VCaP (cell line): ENCODE results near the gene SDK1.

Experiments
- H3K27ac ChIP-seq: fragments of 450-650 bp; 2 replicates; pipeline ENCODE4 v1.5.1; 2017
- CTCF ChIP-seq: fragments of 450-650 bp; conservative IDR thresholded peaks from 2 replicates; pipeline ENCODE4 v1.5.1; 2017; ENCODE audit warnings: mild to moderate bottlenecking, moderate library complexity

Gene SDK1

GRCh38 chr7:3953946-3954345, 652.9 kb downstream of the SDK1 start:
- no peak overlapping the region for H3K27ac ChIP-seq
- no peak for TF ChIP-seq CTCF

GRCh38 chr7:3955026-3955425, 654.0 kb downstream of the SDK1 start:
- TF ChIP-seq CTCF, result no peak
- H3K27ac ChIP-seq, result no peak overlapping the region

GRCh38 chr7:3955751-3956696, 655.0 kb downstream of the SDK1 start:
- TF ChIP-seq CTCF, result no peak
- no peak overlapping the region for H3K27ac ChIP-seq

GRCh38 chr7:3956949-3957348, 655.9 kb downstream of the SDK1 start:
- H3K27ac ChIP-seq, result no peak overlapping the region
- TF ChIP-seq CTCF, result no peak

GRCh38 chr7:3957472-3958108, 656.5 kb downstream of the SDK1 start:
- no peak for TF ChIP-seq CTCF
- H3K27ac ChIP-seq, result no peak overlapping the region

GRCh38 chr7:3958109-3958483, 657.0 kb downstream of the SDK1 start:
- TF ChIP-seq CTCF, result no peak
- H3K27ac ChIP-seq, result no peak overlapping the region

- no peak overlapping the region for H3K27ac ChIP-seq
- TF ChIP-seq CTCF, result no peak
These were observed 658.3 kb downstream of the SDK1 start for GRCh38 chr7:3959364-3959763.
